Embryonic facial prominence (tissue), 1 donor: ENCODE results near the gene DVL3.

ENCODE experiments used
- DNase-seq: peaks from one replicate; pipeline ENCODE4 v3.0.0-alpha.2; 2016; ENCODE audit errors: extremely low spot score

The DVL3 gene

GRCh38 chr3:184176377-184177330 lies 21.5 kb downstream of the DVL3 start:
- DNase-seq: no peak

- no peak for DNase-seq
Observed at GRCh38 chr3:184177331-184177731, 22.2 kb downstream of the DVL3 start.

GRCh38 chr3:184177767-184178306 lies 22.7 kb downstream of the DVL3 start:
- no peak for DNase-seq

- DNase-seq: no peak
Observed at GRCh38 chr3:184178521-184179138, 23.5 kb downstream of the DVL3 start.

- DNase-seq: no peak
Observed at GRCh38 chr3:184180165-184180564, 25.0 kb downstream of the DVL3 start.

GRCh38 chr3:184181596-184181995 lies 26.4 kb downstream of the DVL3 start:
- DNase-seq: no peak

- DNase-seq: no peak
Observed at GRCh38 chr3:184183679-184184078, 28.5 kb downstream of the DVL3 start.

- DNase-seq: no peak
Observed at GRCh38 chr3:184184546-184185230, 29.5 kb downstream of the DVL3 start.

GRCh38 chr3:184185461-184186183 lies 30.4 kb downstream of the DVL3 start:
- peak; percentile 97 for DNase-seq

- no peak for DNase-seq
Observed at GRCh38 chr3:184186184-184186901, 31.2 kb downstream of the DVL3 start, which contains the start of gene ABCF3. ABCF3 (plus strand) TSS chr3:184186199; CDS start chr3:184186208, 9 bp downstream.

GRCh38 chr3:184186902-184187207 lies 31.7 kb downstream of the DVL3 start:
- no peak for DNase-seq

- no peak for DNase-seq
Observed at GRCh38 chr3:184188080-184188479, 32.9 kb downstream of the DVL3 start.

- DNase-seq: no peak
Observed at GRCh38 chr3:184189421-184189820, 34.2 kb downstream of the DVL3 start.

GRCh38 chr3:184192889-184193288 lies 37.7 kb downstream of the DVL3 start:
- no peak for DNase-seq

- DNase-seq: no peak
Observed at GRCh38 chr3:184193991-184194539, 38.9 kb downstream of the DVL3 start.

GRCh38 chr3:184196536-184196935 lies 41.4 kb downstream of the DVL3 start:
- DNase-seq: no peak

GRCh38 chr3:184198509-184198908 lies 43.3 kb downstream of the DVL3 start:
- DNase-seq: no peak

- no peak for DNase-seq
Observed at GRCh38 chr3:184200825-184201224, 45.6 kb downstream of the DVL3 start.

- no peak for DNase-seq
Observed at GRCh38 chr3:184203526-184203925, 48.3 kb downstream of the DVL3 start.

GRCh38 chr3:184209146-184209923 lies 54.2 kb downstream of the DVL3 start:
- DNase-seq: no peak
